GM18870 (cell line): ENCODE measurements around the gene CDC42SE2.
A peak's percentile ranks its signal among the peaks of the same experiment; 100 is the strongest.
"Not testable (repeated sequence)": the region's sequence is repeated elsewhere in the genome, so short reads cannot be mapped to it uniquely, and the experiment has no call there.

Source experiments
- ATAC-seq: cut with Tn5 transposase; IDR thresholded peaks from one replicate; pipeline ENCODE4 v1.9.1; 2021; ENCODE audit warnings: moderate library complexity; ENCODE audit not compliant: unreplicated experiment

The CDC42SE2 gene

GRCh38 chr5:131386124-131386523 is 122.3 kb downstream of the CDC42SE2 start:
- ATAC-seq: no peak

GRCh38 chr5:131386779-131387178 is 122.9 kb downstream of the CDC42SE2 start:
- no peak for ATAC-seq

GRCh38 chr5:131387255-131387654 is 123.4 kb downstream of the CDC42SE2 start:
- no peak for ATAC-seq

GRCh38 chr5:131389096-131389868 is 125.4 kb downstream of the CDC42SE2 start:
- ATAC-seq: no peak

- no peak for ATAC-seq
Measured at GRCh38 chr5:131389869-131390265, 126.0 kb downstream of the CDC42SE2 start.

GRCh38 chr5:131392466-131393095 is 128.7 kb downstream of the CDC42SE2 start:
- no peak for ATAC-seq

GRCh38 chr5:131393498-131393968 is 129.7 kb downstream of the CDC42SE2 start:
- no peak for ATAC-seq

GRCh38 chr5:131394128-131394527 is 130.3 kb downstream of the CDC42SE2 start:
- ATAC-seq: peak; percentile 66

- ATAC-seq: peak; percentile 91
Measured at GRCh38 chr5:131396015-131396414, 132.2 kb downstream of the CDC42SE2 start.

- ATAC-seq: no peak
Measured at GRCh38 chr5:131396630-131397273, 132.9 kb downstream of the CDC42SE2 start.

GRCh38 chr5:131399007-131399406 is 135.2 kb downstream of the CDC42SE2 start:
- not testable (repeated sequence) for ATAC-seq

GRCh38 chr5:131400585-131400984 is 136.7 kb downstream of the CDC42SE2 start:
- no peak for ATAC-seq

GRCh38 chr5:131405674-131406073 is 141.8 kb downstream of the CDC42SE2 start:
- ATAC-seq: no peak

GRCh38 chr5:131406076-131406475 is 142.2 kb downstream of the CDC42SE2 start:
- ATAC-seq: no peak

- no peak for ATAC-seq
Measured at GRCh38 chr5:131406975-131407638, 143.3 kb downstream of the CDC42SE2 start.

GRCh38 chr5:131413605-131414559 is 150.0 kb downstream of the CDC42SE2 start:
- ATAC-seq: peak; percentile 79

- ATAC-seq: peak; percentile 75
Measured at GRCh38 chr5:131416729-131417128, 152.9 kb downstream of the CDC42SE2 start.

- ATAC-seq: peak; percentile 34
Measured at GRCh38 chr5:131417240-131417869, 153.5 kb downstream of the CDC42SE2 start.

GRCh38 chr5:131418846-131419245 is 155.0 kb downstream of the CDC42SE2 start:
- no peak for ATAC-seq

GRCh38 chr5:131419877-131420276 is 156.0 kb downstream of the CDC42SE2 start:
- no peak for ATAC-seq
